ENCODE measurements around the gene CCNK.

The CCNK gene

GRCh38 chr14:99507860-99508640, 26.8 kb downstream of the CCNK start:
- no peak for DNase-seq (ENCODE audit: low read depth)

GRCh38 chr14:99508896-99509629, 27.9 kb downstream of the CCNK start:
- no peak for DNase-seq (ENCODE audit: low read depth)

- DNase-seq (ENCODE audit: low read depth) = no peak
Observed at GRCh38 chr14:99509871-99510555, 28.8 kb downstream of the CCNK start.

- DNase-seq (ENCODE audit: low read depth) = no peak
Observed at GRCh38 chr14:99510556-99511139, 29.4 kb downstream of the CCNK start.

GRCh38 chr14:99511421-99512109, 30.4 kb downstream of the CCNK start:
- DNase-seq (ENCODE audit: low read depth) = no peak

- no peak for DNase-seq (ENCODE audit: low read depth)
Observed at GRCh38 chr14:99512110-99512449, 30.9 kb downstream of the CCNK start.

- DNase-seq (ENCODE audit: low read depth) = no peak
Observed at GRCh38 chr14:99512571-99513182, 31.5 kb downstream of the CCNK start.

- no peak for DNase-seq (ENCODE audit: low read depth)
Observed at GRCh38 chr14:99513183-99513694, 32.0 kb downstream of the CCNK start.

GRCh38 chr14:99513946-99514551, 32.8 kb downstream of the CCNK start:
- DNase-seq (ENCODE audit: low read depth) = no peak

- no peak for DNase-seq (ENCODE audit: low read depth)
Observed at GRCh38 chr14:99514552-99515300, 33.5 kb downstream of the CCNK start.

GRCh38 chr14:99515301-99516155, 34.3 kb downstream of the CCNK start:
- DNase-seq (ENCODE audit: low read depth) = no peak

- DNase-seq (ENCODE audit: low read depth) = no peak
Observed at GRCh38 chr14:99516156-99516870, 35.1 kb downstream of the CCNK start.

- no peak for DNase-seq (ENCODE audit: low read depth)
Observed at GRCh38 chr14:99516871-99517642, 35.8 kb downstream of the CCNK start.

- DNase-seq (ENCODE audit: low read depth) = no peak
Observed at GRCh38 chr14:99517643-99518381, 36.6 kb downstream of the CCNK start.

- DNase-seq (ENCODE audit: low read depth) = peak; percentile 73
Observed at GRCh38 chr14:99518441-99519346, 37.5 kb downstream of the CCNK start.

GRCh38 chr14:99519347-99519881, 38.2 kb downstream of the CCNK start:
- no peak for DNase-seq (ENCODE audit: low read depth)

Data from stimulated activated CD8-positive, alpha-beta memory T cell treated with anti-CD3 and anti-CD28 coated beads, Interleukin-7, amount 100 ng/mL, for 24 hours (primary cell).